Hepatocyte (in vitro differentiated cells): ENCODE measurements around the gene TCEA2. TPM values are rescaled to one million over a fixed set of nuclear protein-coding genes. Genes with fewer than 3 reads are reported as not detected.

Experiments used
- DNase-seq: peaks from one replicate; pipeline ENCODE4 v3.0.0-alpha.2; 2016; ENCODE audit warnings: low spot score
- H2AFZ ChIP-seq: fragments of 200-600 bp; sonication (generic); 2 replicates; pipeline ENCODE4 v1.6.0; 2016; ENCODE audit warnings: antibody characterized with exemption, mild to moderate bottlenecking
- H3K27ac ChIP-seq: fragments of 200-600 bp; sonication (generic); 2 replicates; pipeline ENCODE4 v1.5.1; 2016; ENCODE audit warnings: mild to moderate bottlenecking
- H3K27me3 ChIP-seq: fragments of 200-600 bp; sonication (generic); 2 replicates; pipeline ENCODE4 v1.6.1; 2016
- H3K36me3 ChIP-seq: fragments of 200-600 bp; sonication (generic); replicated peaks from 2 replicates; pipeline ENCODE4 v1.5.1; 2016; ENCODE audit warnings: low read depth; ENCODE audit not compliant: insufficient read depth
- H3K4me1 ChIP-seq: fragments of 200-600 bp; sonication (generic); 2 replicates; pipeline ENCODE4 v1.5.1; 2016; ENCODE audit warnings: mild to moderate bottlenecking, moderate library complexity; ENCODE audit not compliant: insufficient read depth
- H3K4me2 ChIP-seq: fragments of 200-600 bp; sonication (generic); 2 replicates; pipeline ENCODE4 v1.6.0; 2016
- H3K4me3 ChIP-seq: fragments of 200-600 bp; sonication (generic); 2 replicates; pipeline ENCODE4 v1.5.1; 2016; ENCODE audit warnings: mild to moderate bottlenecking
- H3K79me2 ChIP-seq: fragments of 200-600 bp; sonication (generic); 2 replicates; pipeline ENCODE4 v1.6.0; 2017; ENCODE audit warnings: mild to moderate bottlenecking
- H3K9me2 ChIP-seq: fragments of 200-600 bp; sonication (generic); replicated peaks from 2 replicates; pipeline ENCODE4 v1.6.0; 2017; ENCODE audit warnings: mild to moderate bottlenecking; ENCODE audit not compliant: insufficient read depth
- H3K9me3 ChIP-seq: fragments of 200-600 bp; sonication (generic); 2 replicates; pipeline ENCODE4 v1.5.1; 2016; ENCODE audit warnings: low read depth, mild to moderate bottlenecking
- H4K20me1 ChIP-seq: fragments of 200-600 bp; sonication (generic); 2 replicates; pipeline ENCODE4 v1.6.0; 2016; ENCODE audit warnings: mild to moderate bottlenecking; ENCODE audit not compliant: insufficient read depth, poor library complexity, severe bottlenecking
- EZH2 ChIP-seq: fragments of 200-600 bp; sonication (generic); IDR thresholded peaks from 2 replicates; pipeline ENCODE4 v1.6.1; 2016; ENCODE audit warnings: antibody characterized with exemption, mild to moderate bottlenecking, borderline replicate concordance
- EZH2phosphoT487 ChIP-seq: fragments of 200-600 bp; sonication (generic); IDR thresholded peaks from one replicate; pipeline ENCODE4 v1.6.1; 2018; ENCODE audit warnings: antibody characterized with exemption, mild to moderate bottlenecking, low read depth, moderate library complexity; ENCODE audit not compliant: unreplicated experiment, severe bottlenecking
- WGBS: methylation state at CpG from one replicate; pipeline ENCODE4 v1.1.6; 2016; ENCODE audit warnings: low lambda C conversion rate; ENCODE audit errors: missing lambda C conversion rate; 5-methylcytosine and 5-hydroxymethylcytosine counted together
- polyA plus RNA-seq: library from polyadenylated mRNA; unstranded; fragments of >200 nt; fragmentation: Nextera tagmentation; extraction: Ambion mirVana; gene quantifications from 2 replicates; pipeline ENCODE4 v1.2.1, GENCODE V29; 2016
- total RNA-seq: library from RNA; depleted of rRNA; stranded (reverse); fragments of >200 nt; gene quantifications from 2 replicates; pipeline ENCODE4 v1.2.3, GENCODE V29; 2014
- TF ChIP-seq, protein P1 (sequence below): fragments of 200-600 bp; sonication (generic); IDR thresholded peaks from 2 replicates; pipeline ENCODE4 v1.5.1; 2016; ENCODE audit warnings: antibody characterized with exemption, mild to moderate bottlenecking; ENCODE audit not compliant: poor library complexity

TCEA2 gene
- total and polyA plus RNA-seq, 2 experiments from 2014 or later: 26.0 to 74.2 TPM

- Histone ChIP-seq H3K36me3 (no peaks in the 10 kb centered on the region), H3K79me2 (peaks cover 12% of the 10 kb centered on the region), H2AFZ (no peak overlapping the region), H3K9me2 (no peaks in the 10 kb centered on the region), H3K27me3 (no peaks in the 10 kb centered on the region), H3K4me1 (peaks cover 13% of the 10 kb centered on the region), H4K20me1 (no peaks in the 10 kb centered on the region), H3K4me2 (no peak overlapping the region), H3K27ac (no peak overlapping the region), H3K4me3 (no peak overlapping the region), H3K9me3 (no peaks in the 10 kb centered on the region)
- no peak for TF ChIP-seq EZH2
- TF ChIP-seq, protein P1, sequence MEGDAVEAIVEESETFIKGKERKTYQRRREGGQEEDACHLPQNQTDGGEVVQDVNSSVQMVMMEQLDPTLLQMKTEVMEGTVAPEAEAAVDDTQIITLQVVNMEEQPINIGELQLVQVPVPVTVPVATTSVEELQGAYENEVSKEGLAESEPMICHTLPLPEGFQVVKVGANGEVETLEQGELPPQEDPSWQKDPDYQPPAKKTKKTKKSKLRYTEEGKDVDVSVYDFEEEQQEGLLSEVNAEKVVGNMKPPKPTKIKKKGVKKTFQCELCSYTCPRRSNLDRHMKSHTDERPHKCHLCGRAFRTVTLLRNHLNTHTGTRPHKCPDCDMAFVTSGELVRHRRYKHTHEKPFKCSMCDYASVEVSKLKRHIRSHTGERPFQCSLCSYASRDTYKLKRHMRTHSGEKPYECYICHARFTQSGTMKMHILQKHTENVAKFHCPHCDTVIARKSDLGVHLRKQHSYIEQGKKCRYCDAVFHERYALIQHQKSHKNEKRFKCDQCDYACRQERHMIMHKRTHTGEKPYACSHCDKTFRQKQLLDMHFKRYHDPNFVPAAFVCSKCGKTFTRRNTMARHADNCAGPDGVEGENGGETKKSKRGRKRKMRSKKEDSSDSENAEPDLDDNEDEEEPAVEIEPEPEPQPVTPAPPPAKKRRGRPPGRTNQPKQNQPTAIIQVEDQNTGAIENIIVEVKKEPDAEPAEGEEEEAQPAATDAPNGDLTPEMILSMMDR: no peak
- TF ChIP-seq EZH2phosphoT487: no peak
- WGBS: 81% methylated on average over 24 of the region's 27 CpGs
- no peak for DNase-seq
Measured at GRCh38 chr20:64065062-64065973, 2.3 kb downstream of the TCEA2 start.

DNA sequence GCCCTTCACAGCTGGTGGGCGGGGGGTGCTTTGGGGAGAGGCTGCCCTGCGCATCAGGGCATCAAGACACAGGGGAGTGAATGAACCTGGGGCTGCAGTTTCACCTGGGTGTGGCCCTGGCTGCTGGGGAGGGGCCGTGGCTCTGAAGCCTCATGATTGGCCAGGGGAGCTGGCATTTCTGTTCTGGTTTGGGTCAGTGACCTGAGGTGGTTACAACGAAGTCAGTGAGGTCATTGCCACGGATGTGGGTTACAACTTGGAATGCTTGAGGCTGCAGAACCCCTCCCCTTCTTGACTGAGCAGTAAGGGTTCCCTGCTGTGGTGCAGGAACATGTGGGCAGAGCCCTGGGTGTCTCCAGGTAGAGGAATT, 3.0 kb downstream of the TCEA2 start:
- H3K4me3 ChIP-seq: no peak overlapping the region
- no peak for DNase-seq

GRCh38 chr20:64067005-64067632, 4.1 kb downstream of the TCEA2 start:
- Histone ChIP-seq H3K36me3 (no peaks in the 10 kb centered on the region), H2AFZ (no peak overlapping the region), H3K27me3 (no peaks in the 10 kb centered on the region), H3K79me2 (peaks cover 12% of the 10 kb centered on the region), H3K4me1 (peaks cover 12% of the 10 kb centered on the region), H3K9me3 (no peaks in the 10 kb centered on the region), H3K4me3 (no peak overlapping the region), H3K9me2 (no peaks in the 10 kb centered on the region), H3K27ac (no peak overlapping the region), H3K4me2 (no peak overlapping the region), H4K20me1 (no peaks in the 10 kb centered on the region)
- DNase-seq: no peak
- TF ChIP-seq, protein P1: no peak
- TF ChIP-seq EZH2 (no peak), EZH2phosphoT487 (no peak)
- 92% methylated on average over 6 of the region's 6 CpGs for WGBS

More for the DNA sequence above, 3.0 kb downstream of the TCEA2 start:
- H3K9me2 ChIP-seq: no peaks in the 10 kb centered on the region
- no peaks in the 10 kb centered on the region for H3K27me3 ChIP-seq
- H3K9me3 ChIP-seq: no peaks in the 10 kb centered on the region
- no peaks in the 10 kb centered on the region for H3K36me3 ChIP-seq
- no peak for TF ChIP-seq EZH2phosphoT487
- TF ChIP-seq, protein P1: no peak
- TF ChIP-seq EZH2: no peak
- no peak overlapping the region for H2AFZ ChIP-seq
- no peak overlapping the region for H3K4me2 ChIP-seq
- H3K79me2 ChIP-seq: peaks cover 12% of the 10 kb centered on the region
- H4K20me1 ChIP-seq: no peaks in the 10 kb centered on the region
- peaks cover 13% of the 10 kb centered on the region for H3K4me1 ChIP-seq
- no peak overlapping the region for H3K27ac ChIP-seq
- WGBS: 52% methylated on average over 5 of the region's 5 CpGs
